Activated gamma-delta T cell treated with anti-CD3 and anti-CD28 coated beads, Interleukin-2, amount 50 U/mL, for 16 hours (primary cell): ENCODE results near the gene DRAP1.

Source experiments
- DNase-seq: peaks from one replicate; pipeline ENCODE4 v3.0.0-alpha.2; 2020; ENCODE audit warnings: low read depth

Gene DRAP1

DNA sequence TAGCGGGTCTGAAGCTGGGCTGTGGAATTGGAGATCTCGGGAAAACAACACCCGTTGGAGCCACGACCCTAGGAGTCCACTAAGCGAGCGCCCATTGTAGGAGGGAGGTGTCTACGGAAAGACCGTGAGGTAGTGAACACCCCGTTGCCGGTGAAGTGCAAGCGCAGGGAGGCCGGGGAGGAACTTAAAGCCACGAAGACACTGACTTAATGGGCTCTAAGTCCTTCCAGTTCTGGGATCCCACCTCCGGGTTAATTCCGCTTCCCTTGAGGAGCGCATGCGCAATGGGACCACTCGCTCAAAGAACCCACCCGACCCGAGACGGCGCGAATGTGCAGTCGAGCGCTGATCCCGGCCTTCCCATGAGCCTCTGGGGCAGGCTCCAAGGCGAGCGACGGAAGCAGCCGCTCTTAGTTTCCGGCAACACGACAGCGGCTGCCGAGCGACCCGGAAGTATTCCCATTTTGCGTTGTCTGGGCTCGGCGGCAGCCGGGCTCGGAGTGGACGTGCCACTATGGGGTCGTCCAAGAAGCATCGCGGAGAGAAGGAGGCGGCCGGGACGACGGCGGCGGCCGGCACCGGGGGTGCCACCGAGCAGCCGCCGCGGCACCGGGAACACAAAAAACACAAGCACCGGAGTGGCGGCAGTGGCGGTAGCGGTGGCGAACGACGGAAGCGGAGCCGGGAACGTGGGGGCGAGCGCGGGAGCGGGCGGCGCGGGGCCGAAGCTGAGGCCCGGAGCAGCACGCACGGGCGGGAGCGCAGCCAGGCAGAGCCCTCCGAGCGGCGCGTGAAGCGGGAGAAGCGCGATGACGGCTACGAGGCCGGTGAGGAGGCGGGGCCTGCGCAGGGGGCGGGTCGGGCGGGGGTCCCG is 42.3 kb downstream of the DRAP1 start, which contains the start of gene SART1:
TSS of gene SART1 (plus strand) at position 468 of the 874 bp plus-strand sequence. CDS start at position 515, 47 bp downstream.
- DNase-seq, result peak; percentile 93

DNA sequence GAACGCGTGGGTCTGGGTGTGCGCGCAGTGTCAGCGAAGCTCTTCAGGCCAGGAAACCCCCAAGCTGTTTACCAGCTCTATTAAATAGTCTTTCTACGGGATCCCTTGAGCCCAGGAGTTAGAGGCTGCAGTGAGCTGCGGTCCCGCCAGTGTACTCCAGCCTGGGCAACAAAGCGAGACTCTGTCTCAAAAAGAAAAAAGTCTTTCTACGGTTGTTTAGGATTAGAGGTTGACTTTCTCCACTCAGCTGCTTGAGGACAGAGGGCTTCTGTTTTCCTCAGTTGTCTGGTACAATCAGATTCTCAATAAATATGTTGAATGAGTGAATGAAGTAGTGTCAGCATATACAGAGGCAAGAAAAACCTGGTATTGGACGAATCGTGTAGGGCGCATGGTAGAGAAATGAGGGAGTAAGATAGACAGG is 42.9 kb downstream of the DRAP1 start:
- DNase-seq, result peak; percentile 27

DNA sequence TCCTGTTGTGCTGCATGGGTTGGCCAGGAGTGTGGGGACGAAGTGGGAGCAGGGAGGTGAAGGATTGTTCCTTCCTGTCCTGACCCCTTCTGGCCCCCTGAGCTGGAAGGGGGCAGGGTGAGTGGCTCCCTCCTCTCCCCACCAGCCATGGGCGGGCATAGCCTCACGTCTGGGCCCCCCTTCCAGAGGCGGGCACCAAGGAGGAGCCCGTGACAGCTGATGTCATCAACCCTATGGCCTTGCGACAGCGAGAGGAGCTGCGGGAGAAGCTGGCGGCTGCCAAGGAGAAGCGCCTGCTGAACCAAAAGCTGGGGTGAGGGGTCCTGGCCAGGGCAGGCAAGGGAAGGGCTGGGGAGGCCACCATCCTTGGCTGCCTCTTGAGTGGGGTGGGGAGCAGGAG is 45.7 kb downstream of the DRAP1 start:
- no peak for DNase-seq

DNA sequence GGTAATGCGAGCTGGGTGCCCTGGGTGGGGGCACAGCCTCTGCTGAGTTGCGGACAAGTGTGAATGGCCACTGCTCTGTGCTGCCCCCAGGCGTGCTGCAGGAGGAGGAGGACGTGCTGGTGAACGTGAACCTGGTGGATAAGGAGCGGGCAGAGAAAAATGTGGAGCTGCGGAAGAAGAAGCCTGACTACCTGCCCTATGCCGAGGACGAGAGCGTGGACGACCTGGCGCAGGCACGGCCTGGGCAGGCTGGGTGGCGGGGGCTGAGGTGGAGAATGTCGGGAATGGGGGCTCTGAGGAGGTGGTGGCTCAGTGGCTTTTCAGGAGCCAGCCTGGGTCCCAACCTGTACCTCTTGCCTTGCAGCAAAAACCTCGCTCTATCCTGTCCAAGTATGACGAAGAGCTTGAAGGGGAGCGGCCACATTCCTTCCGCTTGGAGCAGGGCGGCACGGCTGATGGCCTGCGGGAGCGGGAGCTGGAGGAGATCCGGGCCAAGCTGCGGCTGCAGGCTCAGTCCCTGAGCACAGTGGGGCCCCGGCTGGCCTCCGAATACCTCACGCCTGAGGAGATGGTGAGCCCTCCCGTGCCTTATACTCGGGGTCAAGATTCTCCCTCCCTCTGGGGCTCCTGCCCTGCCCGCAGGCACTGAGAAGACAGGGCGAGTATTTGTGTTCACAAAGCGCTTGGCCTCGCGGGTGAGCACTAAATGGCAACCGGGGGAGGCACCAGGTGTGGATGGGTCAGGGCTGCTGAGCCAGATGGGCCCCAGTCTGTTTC is 46.9 kb downstream of the DRAP1 start:
- DNase-seq, result no peak

DNA sequence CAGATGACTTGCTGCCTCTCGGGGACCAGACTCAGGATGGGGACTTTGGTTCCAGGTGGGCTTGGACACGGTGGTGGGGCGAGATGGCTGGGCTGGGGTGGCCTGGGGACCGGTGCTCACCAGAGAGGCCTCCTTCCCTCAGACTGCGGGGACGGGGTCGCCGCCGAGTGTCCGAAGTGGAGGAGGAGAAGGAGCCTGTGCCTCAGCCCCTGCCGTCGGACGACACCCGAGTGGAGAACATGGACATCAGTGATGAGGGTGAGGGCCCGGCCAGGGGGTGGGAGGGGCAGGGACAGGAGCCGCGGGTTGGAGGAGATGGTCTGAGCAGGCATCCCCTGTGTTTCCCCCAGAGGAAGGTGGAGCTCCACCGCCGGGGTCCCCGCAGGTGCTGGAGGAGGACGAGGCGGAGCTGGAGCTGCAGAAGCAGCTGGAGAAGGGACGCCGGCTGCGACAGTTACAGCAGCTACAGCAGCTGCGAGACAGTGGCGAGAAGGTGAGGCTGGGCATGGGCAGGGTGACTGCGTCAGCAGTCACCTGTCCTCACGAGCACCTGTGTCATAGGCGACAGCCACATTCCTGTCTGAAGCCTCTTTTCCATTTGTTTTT is 48.2 kb downstream of the DRAP1 start:
- DNase-seq, result no peak

DNA sequence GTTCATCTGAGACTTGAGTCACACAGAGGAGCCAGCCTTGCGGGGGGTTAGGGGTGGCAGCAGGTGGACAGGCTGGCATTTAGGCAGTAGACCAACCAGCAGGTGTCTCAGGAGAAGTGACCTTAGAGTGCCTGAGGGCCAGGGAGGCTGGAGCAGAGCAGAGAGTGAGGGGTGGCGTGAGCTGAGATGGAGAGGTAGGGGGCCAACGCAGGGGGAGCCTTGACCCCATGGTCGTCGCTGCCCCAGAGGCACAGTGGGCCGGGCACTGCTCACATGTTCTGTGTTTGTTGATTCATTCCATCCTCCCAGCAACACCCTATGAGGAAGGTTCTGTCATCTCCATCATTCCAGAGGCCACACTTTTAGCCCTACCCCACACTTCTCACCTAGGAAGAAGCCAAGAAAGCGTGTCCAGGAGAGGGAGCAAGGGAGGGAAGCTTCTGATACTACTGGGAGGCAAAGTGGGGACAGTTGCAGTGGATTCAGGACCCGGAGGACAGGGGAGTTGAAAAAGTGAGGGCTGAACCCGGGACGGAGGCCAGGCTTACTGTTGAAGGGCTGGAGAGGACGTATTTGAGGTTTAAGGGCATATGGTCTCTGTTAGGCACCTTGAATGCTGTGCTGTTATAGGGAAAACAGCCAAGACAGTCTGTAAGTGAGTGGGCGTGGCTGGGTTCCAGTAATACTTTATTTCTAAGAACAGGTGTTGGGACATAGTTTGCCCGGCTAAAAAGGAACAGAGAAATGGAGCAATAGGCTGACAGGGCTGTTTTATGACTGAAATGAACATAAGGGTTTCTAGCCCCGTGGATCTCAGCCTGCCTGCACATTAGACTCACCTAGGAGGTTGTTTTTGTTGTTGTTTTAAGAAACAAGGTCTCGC is 49.6 kb downstream of the DRAP1 start:
- DNase-seq, result no peak
